B cell (primary cell): ENCODE results near the gene CTCFL.

Experiments used
- CTCF ChIP-seq: fragments of 200-600 bp; IDR thresholded peaks from one replicate; pipeline ENCODE4 v1.8.0; 2022; ENCODE audit warnings: antibody characterized with exemption, mild to moderate bottlenecking
- EZH2 ChIP-seq: IDR thresholded peaks from 2 replicates; pipeline ENCODE4 v1.6.1; 2012; ENCODE audit warnings: borderline replicate concordance, low read depth, mild to moderate bottlenecking, moderate library complexity, low read length; ENCODE audit not compliant: insufficient read depth, poor library complexity, severe bottlenecking

GRCh38 chr20:57522380-57523140 is 2.4 kb downstream of the CTCFL start:
- TF ChIP-seq EZH2 (no peak), CTCF (no peak)
